GM21515 (cell line): ENCODE data around the gene TSEN54.

Experiments used
- ATAC-seq: cut with Tn5 transposase; IDR thresholded peaks from one replicate; pipeline ENCODE4 v1.9.1; 2021; ENCODE audit not compliant: unreplicated experiment

TSEN54 gene

DNA sequence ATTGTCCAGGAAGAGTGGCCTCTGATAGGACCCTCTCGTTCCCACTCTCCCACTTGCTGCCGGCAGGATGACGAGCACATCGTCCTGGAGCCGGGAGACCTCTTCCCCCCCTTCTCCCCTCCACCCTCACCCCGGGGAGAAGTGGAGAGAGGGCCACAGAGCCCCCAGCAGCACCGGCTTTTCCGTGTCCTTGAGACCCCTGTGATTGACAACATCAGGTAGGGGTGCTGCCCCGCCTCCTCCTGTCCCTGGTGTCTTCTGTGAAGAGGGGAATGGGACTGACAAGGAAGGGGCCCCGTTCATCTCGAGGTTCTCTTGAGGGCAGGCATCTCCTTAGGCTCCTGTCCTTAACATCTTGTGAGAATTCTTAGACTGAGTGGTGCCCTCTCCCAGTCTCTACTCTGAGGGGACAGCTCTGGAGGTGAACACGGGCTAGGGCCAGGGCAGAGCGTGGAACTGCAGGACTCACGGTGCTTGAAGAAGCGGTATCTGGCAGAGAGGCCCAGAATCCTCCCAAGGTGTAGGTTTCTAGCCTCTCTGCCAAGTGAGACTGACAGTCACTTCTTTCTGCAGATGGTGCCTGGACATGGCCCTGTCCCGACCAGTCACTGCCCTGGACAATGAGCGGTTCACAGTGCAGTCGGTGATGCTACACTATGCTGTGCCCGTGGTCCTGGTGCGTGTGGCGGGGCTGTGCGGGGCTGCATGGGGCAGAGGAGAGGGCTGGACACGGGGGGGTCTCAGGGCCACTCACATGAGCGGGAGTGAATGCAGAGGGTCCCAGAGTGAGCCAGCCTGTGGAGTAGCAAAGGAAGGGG lies 27.4 kb upstream of the TSEN54 start:
- ATAC-seq: no peak

DNA sequence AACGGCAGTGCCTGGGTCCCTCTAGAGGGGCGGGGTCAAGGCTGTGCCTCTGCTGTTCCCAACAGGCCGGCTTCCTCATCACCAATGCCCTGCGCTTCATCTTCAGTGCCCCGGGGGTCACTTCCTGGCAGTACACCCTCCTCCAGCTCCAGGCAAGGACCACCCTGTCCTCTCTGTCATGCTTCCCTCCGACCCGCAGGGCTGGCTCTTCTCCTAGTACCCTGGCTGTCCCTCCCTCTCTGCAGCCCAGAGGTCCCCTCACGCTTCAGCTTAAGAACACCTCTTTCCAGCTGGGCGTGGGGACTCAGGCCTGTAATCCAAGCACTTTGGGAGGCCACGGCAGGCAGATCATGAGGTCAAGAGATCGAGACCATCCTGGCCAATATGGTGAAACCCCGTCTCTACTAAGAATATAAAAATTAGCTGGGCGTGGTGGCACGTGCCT lies 26.8 kb upstream of the TSEN54 start:
- ATAC-seq: no peak

DNA sequence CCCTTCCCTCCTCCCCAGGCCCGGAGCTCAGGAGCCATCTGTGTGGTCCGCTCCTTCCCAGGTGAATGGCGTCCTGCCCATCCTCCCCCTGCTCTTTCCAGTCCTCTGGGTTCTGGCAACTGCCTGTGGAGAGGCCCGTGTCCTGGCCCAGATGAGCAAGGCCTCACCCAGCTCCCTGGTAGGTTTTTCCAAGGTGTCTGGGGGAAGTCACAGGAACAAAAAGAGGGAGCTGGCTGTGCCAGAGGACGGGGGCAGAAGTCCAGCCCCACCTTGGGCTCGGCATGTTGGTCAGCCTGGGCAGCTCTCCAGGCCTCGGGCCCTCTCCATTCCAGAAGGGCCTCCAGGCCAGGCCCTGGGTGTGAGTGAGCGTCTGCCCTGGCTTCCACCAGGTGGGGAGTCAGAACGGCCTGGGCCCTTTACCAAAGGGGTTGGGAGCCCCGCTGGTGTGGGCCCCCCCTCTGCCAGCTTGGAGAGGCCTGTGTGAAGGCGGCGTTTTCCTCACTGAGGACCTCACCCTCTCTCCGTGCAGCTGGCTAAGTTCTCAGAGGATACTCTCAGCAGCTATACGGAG lies 26.1 kb upstream of the TSEN54 start:
- no peak for ATAC-seq

DNA sequence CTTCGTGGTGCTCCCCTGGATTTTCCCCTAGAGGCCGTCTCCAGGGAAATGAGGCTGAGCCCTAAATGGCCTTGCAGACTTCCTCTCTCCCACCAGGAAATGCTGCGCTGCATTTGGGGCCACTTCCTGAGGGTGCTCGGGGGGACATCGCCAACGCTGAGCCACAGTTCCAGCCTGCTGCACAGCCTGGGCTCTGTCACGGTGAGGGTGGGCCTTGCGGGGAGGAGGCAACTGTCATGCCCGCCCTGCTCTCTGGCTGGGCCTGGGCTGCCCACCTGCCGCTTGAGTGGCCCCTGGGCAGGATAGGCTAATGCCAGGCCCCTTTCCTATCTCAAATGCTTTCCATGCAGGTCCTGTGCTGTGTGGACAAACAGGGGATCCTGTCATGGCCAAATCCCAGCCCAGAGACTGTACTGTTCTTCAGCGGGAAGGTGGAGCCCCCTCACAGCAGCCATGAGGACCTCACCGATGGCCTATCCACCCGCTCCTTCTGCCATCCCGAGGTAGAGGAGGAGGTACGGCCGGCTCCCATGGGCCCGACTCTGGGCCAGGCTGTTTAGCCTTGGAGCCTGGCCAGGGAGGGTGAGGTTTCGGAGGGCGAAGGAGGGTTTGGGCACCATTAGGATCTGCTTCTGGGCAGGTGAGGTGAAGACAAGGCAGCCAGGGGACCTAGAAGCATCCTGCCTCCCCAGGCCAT lies 25.2 kb upstream of the TSEN54 start:
- no peak for ATAC-seq

DNA sequence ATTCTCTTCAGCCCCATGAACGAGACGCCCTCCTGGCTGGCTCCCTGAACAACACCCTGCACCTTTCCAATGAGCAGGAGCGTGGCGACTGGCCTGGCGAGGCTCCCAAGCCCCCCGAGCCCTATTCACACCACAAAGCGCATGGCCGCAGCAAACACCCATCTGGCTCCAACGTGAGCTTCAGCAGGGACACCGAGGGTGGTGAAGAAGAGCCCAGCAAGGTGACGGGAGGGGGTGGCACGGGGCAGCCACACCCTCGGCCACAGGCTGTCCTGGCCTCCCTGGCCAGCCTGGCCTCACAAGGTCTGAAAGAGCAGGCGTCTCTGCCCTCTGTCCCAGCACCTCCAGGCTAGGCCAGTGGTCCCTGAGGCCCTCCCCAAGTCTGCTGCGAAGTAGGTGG lies 24.6 kb upstream of the TSEN54 start:
- ATAC-seq: no peak

DNA sequence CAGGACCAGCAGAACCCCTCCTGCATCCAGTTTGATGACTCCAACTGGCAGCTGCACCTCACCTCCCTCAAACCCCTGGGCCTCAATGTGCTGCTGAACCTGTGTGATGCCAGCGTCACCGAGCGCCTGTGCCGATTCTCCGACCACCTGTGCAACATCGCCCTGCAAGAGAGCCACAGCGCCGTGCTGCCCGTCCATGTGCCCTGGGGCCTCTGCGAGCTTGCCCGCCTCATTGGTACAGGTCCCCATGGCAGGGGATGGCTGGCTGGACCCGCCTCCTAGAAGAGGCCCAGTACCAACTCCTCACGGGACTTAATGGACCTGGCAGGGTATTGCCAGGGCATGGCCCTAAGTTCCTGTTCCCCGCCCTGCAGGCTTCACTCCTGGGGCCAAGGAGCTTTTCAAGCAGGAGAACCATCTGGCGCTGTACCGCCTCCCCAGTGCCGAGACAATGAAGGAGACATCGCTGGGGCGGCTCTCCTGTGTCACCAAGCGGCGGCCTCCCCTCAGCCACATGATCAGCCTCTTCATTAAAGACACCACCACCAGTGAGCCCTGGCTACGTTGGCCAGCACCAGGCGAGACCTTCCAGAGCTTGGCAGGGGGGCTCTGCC lies 23.7 kb upstream of the TSEN54 start:
- no peak for ATAC-seq

DNA sequence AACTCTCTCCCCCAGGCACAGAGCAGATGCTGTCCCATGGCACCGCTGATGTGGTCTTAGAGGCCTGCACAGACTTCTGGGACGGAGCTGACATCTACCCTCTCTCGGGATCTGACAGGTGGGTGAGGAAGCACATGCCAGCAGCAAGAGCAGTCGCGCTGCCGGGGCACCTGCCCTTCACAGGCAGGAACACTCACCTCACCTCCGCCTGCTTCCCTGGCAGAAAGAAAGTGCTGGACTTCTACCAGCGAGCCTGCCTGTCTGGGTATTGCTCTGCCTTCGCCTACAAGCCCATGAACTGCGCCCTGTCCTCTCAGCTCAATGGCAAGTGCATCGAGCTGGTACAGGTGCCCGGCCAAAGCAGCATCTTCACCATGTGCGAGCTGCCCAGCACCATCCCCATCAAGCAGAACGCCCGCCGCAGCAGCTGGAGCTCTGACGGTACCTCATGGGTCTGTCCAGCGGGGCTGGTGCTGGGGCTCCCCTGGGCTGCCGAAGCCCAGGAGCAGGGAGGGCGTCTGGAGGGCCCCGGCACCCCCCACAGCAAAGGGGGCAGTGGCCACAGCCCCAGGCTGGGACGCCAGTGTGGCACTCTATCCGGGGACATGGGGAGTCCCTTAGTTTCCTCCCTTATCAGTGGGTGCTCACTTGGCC lies 22.7 kb upstream of the TSEN54 start:
- no peak for ATAC-seq

DNA sequence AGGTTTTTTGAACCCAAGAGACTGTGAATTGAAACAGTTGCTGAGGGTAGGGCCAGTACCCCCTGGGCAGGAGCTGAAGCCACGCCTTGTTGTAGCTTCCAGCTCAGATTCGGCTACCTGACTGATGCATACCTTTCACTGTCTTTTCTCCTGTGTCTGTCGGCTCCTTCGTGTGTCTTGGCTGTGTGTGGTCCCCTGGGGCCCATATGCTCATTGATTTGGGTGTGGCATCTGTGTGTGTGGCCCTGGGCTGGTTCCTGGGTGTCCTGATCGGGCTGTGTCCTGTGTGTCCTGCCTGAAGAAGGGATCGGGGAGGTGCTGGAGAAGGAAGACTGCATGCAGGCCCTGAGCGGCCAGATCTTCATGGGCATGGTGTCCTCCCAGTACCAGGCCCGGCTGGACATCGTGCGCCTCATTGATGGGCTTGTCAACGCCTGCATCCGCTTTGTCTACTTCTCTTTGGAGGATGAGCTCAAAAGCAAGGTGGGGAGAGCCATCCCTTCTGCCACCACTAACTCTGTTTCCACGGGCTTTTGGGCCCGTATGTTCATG lies 21.9 kb upstream of the TSEN54 start:
- ATAC-seq: no peak

DNA sequence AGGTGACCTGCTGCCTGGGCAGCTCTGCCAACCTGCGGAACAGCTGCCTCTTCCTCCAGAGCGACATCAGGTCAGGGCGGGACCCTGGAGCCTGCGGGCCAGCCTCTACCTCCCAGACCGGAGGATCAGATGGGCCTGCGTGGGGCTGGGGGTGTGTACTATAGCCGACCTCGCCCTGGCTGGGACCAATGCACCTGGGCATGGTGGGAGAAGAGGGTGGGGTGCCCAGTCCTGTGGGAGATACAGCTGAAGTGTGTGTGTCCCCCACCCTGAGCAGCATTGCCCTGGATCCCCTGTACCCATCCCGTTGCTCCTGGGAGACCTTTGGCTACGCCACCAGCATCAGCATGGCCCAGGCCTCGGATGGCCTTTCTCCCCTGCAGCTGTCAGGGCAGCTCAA lies 20.3 kb upstream of the TSEN54 start:
- ATAC-seq: no peak

DNA sequence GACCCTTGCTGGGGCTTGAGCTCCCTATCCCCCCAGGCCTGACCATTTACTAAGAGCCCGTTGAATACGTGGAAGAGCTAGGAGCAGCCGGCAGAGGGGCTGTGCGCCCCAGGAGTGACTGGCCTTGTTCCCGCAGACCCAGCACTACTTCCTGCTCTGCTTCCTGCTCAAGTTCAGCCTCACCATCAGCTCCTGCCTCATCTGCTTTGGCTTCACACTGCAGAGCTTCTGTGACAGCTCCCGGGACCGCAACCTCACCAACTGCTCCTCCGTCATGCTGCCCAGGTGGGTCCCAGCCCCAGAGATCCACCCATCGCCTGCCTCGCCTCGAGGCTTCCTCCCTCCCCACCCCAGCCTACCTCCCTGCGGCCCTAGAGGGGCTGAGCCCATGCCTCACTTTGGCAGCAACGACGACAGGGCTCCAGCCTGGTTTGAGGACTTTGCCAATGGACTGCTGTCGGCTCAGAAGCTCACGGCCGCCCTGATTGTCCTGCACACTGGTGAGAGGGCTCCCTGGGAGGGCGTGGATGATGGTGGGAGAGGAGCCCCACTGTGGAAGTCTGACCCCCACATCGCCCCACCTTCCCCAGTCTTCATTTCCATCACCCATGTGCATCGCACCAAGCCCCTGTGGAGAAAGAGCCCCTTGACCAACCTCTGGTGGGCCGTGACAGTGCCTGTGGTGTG lies 18.1 kb upstream of the TSEN54 start:
- ATAC-seq: no peak

DNA sequence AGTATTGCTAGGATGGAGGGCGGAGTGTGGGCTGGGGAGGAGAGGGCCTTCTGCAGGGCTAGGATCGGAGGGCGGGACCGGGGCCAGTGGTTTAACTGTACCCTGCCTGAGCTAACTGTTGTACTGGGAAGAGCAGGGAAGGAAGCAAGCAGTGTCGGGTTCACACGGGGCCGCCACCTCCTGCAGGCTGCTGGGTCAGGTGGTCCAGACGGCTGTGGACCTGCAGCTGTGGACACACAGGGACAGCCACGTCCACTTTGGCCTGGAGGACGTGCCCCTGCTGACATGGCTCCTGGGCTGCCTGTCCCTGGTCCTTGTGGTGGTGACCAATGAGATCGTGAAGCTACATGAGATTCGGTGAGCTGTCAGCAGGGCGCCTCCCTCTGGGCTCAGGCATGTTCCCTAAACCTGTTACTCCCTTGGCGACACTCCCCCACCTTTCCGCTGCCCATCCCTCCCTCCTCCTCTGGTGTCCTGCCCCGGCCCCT lies 17.6 kb upstream of the TSEN54 start:
- no peak for ATAC-seq

DNA sequence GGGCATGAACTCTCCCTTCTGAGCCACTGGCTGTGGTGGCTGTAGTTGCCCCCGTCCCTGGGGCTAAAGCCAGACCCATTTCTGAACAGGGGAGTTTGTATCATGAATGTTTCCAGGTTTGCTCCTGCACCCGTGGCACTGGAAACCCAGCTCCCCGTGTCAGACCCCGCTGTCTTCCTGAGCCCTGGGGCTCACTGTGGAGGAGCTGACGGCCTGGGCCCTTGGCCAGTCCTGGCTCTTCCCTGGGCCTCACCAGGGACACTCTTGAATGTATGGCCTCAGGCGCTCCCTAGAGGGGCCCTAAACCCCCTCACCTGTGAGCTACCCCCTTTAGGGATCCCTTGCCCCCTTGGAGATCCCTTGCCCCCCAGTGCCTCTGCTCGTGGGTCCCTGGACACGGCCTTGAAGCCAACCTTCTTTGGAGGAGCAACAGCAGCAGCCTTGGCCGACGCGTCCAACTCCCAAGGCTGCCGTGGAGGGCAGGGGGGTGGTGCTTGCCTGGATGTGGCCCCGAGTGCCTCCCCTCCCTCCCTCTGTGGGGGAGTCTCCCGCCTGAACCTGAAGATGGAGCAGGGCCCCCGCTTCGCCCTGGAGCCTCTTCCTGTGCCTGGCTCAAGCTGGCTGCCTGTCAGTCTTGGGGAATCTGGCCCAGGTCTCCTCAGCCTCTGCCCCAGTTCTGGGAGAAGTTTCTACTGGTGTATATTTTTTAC lies 16.9 kb upstream of the TSEN54 start:
- no peak for ATAC-seq

DNA sequence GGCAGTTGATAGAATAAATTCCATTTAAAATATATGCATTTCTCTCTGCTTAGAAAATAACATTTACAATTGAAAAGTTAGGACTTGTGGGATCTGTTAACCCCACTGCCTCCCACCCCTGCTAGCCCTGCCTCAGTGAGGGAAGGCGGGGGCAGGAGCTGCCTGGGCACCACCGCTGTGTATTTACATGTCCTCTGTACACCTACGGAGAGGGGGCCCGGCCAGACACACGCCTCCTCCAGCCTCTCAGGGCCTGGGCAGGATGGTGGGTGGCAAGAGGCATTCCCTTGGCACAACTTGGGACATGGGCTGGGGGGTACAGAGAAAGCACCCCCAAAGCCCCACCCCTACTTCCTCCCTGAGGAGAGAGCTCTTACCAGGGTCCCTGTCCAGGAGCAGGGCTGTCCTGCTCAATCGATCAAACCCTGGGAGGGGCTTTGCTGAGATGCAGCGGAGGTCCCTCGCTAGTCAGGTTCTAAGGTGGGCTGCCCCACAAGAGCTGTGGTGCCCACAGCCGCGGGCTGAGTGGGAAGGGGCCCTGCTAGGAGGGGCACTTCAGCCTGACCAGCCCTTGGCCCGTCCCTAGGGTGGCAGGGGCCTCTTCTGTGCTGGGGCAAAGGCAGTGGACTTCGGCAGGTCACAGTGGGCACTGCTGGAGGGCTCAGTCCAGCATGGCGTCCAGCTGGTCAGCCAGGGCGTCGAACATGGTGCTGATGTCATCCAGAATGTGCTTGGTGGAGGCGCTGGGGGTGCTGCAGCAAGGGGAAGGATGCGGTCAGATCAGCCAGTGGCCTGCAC lies 15.7 kb upstream of the TSEN54 start:
- no peak for ATAC-seq

DNA sequence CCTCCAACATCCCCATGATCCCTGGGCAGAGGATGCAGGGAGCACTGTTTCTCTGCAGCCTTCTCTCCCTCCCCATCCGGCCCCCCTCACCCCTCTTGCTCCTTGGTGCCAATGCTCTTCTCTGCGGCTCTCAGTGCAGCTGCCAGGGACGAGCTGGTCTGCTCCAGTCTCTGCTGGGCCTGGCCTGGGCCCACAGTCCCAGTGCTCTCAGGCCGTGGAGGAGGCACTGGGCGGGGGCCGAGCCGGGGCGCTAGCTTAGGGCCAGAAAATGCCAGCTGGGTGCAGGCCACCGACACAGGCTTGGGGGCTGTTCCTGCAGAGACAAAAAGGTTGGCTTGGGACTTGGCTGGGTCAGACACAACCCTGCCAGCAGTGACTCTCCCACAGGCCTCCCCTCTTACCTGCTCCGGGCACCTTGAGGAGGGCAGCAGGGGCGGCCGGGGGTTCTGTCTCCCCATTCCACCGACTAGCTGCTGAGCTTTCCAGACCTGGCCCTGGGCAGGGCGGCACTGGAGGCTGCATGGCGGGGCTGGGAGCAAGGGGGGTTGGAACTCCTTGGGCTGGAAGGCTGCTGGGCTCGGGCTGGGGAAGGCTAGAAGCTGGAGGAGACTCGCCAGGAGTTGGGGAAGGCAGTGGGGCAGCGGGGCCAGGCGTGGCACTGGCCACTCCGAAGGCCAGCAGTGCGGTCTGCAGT lies 14.8 kb upstream of the TSEN54 start:
- ATAC-seq: no peak

DNA sequence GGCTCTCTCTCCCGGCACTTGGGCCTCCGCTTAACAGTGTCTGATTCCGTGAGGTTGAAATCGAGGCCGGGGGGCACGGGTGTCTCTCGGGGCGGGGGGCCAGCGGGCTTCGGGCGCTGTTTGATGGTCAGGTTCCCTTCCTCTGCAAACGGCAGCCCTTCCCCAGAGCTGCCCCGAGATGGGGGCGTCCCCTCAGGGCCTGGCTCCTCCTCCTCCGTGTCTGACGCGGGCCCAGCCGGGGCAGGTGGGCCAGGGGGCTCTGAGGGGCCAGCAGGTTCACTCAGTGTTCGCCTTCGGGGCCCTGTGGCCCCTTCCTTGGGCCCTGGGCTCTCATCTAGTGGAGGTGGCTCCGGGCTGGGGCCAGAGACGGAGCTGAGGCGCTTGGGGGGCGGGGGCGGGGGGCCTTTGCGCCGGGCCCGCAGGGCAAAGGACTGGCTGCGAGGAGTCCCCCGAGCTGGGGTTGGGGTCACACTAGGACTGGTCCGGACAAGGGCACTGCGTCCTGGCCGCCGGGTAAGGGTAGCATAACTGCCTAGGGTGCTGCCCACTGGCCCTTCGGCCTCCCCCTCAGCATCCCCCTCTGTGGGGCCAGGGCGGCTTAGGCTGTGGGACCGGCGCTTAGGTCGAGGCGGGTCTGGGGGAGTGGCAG lies 14.1 kb upstream of the TSEN54 start:
- ATAC-seq: no peak

DNA sequence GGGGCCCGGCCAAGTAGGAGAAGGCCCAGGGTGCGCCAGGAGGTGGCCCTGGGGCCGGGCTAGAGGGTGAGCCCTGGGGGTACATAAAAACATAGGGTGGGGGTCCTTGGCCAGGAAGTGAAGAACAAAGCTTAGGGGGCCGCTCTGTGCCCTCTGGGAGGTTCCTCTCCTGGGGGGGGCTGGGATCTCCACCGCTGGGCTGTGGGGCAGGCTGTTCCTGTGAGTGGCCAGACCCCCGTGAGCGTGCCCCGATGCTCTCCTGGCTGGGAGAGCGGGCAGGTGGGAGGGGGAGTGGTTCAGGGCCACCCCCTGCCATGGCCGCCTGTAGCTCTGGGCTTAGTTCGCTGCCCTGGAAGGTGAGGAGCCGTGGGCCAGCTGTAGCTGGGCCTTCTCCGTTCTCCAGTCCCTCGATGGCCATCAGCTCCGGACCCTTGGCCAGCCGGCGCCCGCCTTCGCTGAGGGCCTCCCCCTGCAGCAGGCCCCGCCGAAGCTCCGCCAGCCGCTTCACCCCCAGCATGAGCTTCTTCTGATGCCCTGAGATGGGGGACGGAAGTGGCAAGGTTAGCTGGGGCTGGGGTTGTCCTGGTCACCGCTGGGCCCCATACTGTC lies 13.5 kb upstream of the TSEN54 start:
- ATAC-seq: no peak

DNA sequence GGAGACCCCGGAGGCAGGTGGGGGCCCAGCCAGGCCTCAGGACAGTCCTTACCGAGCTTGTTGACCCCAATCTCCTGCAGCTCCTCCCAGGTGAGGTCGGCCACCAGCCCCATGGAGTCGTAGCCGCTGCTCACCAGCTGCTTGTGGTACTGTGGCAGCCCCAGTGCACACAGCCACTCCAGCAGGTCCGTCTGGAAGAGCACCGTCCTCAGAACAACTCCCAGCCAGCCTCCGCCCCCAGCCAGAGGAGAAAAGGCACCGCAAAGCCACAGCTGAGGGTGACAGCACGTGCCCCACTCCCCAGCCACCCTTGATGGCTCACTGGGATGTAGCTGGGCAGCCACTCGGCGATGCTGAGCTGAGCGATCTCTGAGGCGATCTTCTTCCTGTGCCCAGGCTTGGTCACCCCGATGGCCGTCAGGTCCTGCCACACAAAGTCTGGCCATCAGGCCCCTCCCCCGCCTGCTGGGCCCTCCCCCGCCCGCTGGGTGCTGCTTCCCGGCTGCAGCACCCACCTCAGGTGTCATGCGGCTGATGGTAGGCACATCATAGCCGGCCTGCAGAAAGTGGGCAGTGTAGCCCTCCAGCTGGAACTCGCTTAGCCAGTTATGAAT lies 12.9 kb upstream of the TSEN54 start:
- no peak for ATAC-seq
